ENCODE results near the gene ARHGAP45.

Gene ARHGAP45

DNA sequence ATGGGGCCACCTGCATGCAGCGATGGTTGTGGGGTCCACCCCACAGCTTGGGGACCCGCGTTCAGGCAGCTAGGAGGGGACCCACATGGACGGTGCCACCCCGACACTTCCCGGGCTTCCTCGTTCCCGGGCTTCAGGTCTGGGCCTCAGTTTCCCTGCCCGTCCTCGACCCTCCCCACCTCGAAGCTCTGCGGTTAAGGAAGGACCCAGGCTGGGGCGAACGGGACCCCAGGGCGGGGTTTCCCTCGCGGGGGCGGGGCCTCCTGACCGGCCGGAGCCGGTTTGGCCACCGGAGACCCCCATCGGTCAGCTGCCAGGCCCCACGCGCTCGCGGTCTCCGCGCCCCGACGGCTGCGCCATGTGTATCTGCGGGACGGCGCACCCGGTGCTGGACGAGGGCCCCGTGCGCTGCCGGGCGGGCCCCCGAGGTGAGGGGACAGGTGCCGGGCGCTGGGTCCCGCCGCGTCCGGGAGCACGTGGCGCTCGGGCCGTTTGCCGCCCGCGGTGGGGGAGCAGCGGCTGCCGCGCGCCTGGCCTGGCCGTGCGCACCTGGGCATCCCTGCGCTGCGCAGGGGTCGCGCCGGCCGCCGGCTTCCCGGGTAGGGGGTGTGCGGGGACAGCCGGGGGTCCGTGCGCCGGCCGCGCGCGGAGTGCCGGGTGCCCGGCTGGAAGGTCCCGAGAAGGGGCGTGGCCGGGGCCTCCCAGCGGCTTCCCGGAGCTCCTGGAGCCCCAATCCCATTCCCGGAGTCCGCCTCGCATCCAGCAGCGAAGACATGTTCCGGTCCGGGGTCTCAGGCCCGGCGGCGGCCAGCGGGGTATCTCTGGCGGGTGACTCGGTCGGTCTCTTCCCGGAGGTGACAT lies 4.2 kb downstream of the ARHGAP45 start:
- DNase-seq = no peak

DNA sequence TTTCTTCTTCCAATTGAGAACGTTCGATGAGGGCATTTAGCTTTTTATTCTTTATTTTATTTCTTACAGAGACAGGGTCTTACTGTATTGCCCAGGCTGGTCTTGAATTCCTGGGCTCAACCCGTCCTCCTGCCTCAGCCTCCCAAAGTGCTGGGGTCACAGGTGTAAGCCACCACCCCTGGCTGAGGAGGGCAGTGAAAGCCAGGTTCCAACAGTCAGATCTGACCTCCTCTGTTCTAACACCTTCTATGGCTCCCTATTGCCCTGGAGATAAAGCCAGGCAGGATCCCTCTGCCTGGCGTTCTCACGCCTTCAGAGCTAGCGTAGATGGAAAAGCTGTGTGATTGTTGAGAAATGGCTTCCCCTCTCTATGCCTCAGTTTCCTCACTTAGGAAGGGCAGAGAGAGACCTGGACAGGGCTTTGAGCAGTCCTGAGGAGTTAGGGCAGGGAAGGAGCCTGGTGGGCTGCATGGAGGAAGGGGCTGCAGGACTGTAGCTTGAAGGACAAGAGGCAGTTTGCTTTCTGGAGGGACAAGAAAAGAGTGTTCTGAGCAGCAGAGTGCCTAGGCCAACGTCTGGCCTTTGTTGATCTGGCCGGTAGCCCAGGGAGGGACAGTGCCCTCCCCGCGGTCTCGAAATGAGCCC lies 5.5 kb downstream of the ARHGAP45 start:
- no peak for DNase-seq

DNA sequence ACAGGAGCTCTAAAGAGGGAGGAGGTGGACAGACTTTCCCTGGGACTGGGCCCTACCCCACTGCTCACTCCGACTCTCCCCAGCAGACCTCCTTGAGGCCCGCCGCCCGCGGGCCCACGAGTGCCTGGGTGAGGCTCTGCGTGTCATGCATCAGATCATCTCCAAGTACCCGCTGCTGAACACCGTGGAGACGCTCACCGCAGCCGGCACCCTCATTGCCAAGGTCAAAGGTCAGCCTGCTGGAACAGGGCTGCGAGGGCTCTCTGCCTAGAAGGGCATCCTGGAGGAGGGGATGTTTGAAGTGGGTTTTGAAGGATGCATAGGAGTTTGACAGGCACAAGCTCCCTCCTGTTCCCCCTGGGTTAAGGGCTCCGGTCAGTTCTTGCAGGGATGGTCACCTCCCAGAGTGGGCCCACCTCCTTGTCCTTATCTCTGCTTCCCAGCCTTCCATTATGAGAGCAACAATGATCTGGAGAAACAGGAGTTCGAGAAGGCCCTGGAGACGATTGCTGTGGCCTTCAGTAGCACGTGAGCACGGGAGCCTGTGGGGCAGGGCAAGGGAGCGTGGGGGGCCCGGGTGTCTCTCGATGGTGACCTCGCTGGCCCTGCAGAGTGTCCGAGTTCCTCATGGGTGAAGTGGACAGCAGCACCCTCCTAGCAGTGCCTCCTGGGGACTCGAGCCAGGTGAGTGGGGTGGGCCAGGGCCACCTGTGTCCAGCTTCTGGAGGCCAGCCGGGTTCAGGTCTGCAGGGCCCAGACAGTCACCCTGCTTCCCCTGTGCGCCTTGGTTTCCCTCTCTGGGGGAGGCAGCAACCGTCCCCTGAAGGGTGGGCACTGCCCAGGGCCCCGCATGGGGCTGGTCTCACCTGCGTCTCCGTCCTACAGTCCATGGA lies 6.3 kb downstream of the ARHGAP45 start:
- no peak for DNase-seq

DNA sequence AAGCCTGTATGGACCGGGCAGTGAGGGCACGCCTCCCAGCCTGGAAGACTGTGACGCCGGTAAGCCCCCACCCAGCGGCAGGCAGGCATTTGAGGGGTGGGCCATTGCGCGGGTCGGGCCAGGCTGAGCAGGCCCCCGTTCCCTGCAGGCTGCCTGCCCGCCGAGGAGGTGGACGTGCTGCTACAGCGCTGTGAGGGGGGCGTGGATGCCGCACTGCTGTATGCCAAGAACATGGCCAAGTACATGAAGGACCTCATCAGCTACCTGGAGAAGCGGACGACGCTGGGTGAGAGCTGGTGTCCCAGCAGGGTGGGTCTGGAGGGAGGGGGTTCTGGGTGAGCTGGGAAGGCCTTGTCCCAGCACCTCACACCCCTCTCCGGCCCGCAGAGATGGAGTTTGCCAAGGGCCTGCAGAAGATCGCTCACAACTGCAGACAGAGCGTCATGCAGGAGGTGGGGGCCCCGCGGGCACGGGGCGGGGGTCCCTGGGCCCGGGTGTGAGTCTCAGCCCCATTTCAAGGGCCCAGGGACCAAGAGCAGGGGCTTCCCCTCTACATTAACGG lies 7.1 kb downstream of the ARHGAP45 start:
- no peak for DNase-seq

DNA sequence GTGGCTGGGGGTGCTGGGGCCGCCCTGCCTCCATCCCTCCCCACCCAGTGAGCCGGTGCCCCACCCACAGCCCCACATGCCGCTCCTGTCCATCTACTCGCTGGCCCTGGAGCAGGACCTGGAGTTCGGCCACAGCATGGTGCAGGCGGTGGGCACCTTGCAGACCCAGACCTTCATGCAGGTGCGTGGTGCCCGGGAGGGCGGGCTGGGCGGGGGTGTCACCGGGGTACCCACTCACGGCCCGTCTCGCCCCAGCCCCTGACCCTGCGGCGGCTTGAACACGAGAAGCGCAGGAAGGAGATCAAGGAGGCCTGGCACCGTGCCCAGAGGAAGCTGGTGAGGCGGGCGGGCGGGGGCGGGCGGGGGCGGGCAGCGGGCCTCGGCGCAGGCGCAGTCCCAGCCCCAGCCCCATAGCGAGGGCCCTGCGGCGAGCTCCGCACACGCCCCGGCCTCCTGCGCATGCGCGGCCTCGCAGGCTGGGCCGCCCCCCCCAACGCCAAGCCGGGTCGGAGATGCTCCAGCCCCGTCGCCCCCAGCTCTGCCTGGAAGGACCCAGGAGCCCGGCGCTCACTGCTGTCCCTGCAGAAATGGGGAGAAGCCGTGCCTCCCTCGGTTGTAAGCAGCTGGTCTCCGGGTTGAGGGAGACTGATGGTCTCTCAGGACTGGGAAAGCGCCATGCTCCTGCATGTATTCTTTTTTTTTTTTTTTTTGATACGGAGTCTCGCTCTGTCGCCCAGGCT lies 7.7 kb downstream of the ARHGAP45 start:
- peak; percentile 67 for DNase-seq

DNA sequence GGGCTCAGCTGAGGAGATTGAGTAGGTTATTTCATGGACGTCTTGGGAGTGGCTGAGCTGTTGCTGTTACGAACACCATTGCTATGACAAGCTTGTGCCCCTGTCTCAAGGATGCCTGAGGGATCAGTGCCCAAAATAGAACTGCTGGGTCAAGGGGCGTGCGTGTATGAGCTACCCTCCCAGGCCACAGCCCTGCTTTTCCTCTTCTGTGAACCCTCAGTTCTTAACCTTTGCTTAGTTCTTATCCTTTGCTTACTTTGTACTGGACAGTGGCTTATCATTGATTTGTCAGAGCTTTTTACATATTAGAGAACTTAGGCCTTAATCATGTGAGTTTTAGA lies 9.0 kb downstream of the ARHGAP45 start:
- DNase-seq = no peak

DNA sequence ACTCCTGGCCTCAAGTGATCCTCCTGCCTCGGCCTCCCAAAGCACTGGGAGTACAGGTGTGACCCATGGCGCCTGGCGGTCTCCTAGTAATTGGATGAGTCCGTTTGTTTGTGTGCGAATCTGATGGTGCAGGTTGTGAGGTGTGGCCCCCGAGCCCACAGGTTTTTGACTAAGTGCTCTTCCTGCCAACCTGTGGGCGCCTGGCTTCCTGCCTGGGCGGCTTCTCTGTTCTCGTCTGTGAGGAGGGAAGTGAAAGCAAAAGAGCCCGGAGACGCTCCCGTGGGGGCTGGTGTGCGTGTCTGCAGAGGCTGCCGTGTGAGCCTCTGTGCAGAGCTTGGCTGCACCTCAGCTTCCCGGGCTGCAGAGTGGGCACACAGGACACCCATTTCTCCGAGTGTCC lies 10.0 kb downstream of the ARHGAP45 start:
- DNase-seq = no peak

DNA sequence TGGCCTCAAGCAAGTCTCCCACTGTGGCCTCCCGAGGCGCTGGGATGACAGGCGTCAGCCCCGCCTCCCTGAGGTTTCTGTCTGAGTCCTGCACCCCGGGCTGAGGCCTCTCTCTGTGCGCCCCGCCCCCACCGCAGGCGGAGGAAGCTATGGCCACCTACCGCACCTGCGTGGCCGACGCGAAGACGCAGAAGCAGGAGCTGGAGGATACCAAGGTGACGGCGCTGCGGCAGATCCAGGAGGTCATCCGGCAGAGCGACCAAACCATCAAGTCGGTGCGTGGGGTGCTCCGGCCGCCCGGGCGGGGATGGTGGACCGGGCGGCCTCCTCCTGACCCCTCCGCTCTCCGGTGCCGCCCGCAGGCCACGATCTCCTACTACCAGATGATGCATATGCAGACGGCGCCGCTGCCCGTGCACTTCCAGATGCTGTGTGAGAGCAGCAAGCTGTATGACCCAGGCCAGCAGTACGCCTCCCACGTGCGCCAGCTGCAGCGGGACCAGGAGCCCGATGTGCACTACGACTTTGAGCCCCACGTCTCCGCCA lies 12.7 kb downstream of the ARHGAP45 start:
- no peak for DNase-seq

DNA sequence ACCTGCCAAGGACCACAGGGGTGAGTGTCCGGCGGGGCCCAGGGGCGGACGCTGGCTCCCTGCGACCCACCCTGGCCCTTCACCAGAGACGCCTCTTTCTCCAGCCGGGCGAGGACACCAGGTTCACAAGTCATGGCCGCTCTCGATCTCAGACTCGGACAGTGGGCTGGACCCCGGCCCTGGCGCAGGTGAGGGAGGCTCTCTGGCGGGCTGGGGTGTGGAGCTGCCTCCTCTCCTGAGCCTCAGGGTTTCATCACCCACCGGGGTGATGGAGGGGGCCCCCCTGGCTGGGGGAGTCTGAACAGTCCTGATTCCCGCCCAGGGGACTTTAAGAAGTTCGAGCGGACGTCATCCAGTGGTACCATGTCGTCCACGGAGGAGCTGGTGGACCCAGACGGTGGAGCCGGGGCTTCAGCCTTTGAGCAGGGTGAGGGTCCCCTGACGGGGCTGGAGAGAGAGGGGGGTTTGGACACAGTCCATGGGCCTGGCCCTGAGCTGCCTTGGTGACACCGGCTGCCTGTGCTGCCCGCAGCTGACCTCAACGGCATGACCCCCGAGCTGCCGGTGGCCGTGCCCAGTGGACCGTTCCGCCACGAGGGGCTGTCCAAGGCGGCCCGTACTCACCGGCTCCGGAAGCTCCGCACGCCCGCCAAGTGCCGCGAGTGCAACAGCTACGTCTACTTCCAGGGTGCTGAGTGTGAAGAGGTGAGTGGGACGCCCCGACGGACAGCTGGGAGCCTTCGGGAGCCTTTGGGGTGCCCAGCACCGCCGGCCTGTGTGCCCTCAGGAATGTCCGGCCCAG lies 13.6 kb downstream of the ARHGAP45 start:
- no peak for DNase-seq

DNA sequence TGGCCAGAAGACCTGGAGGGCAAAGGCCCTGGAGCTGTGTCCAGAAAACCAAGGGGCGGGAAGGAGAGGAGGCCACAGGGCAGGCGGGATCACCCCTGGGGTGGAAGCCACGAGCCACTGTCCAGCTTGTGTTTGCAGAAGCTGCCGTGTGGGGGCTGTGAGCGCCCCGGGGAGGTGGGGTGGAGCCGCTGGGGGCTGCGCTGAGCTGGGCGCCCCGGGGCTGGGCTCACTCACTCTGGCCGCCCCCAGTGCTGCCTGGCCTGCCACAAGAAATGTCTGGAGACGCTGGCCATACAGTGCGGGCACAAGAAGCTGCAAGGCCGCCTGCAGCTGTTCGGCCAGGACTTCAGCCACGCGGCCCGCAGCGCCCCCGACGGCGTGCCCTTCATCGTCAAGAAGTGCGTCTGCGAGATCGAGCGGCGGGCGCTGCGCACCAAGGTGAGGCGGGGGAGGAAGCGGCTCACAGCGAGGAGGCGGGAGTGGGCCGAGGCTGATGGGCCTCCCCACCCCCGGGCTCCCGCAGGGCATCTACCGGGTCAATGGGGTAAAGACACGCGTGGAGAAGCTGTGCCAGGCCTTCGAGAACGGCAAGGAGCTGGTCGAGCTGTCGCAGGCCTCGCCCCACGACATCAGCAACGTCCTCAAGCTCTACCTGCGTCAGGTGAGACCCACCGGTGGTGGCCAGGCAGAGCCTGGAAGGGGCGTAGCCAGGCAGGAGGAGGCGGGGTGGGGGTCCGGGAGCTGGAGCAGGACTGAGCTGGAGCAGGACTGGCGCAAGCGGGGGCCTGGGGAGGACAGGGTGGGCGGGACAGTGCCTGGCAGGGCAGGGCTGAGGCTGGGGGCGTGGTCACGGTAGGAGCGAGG lies 14.6 kb downstream of the ARHGAP45 start:
- DNase-seq = no peak

DNA sequence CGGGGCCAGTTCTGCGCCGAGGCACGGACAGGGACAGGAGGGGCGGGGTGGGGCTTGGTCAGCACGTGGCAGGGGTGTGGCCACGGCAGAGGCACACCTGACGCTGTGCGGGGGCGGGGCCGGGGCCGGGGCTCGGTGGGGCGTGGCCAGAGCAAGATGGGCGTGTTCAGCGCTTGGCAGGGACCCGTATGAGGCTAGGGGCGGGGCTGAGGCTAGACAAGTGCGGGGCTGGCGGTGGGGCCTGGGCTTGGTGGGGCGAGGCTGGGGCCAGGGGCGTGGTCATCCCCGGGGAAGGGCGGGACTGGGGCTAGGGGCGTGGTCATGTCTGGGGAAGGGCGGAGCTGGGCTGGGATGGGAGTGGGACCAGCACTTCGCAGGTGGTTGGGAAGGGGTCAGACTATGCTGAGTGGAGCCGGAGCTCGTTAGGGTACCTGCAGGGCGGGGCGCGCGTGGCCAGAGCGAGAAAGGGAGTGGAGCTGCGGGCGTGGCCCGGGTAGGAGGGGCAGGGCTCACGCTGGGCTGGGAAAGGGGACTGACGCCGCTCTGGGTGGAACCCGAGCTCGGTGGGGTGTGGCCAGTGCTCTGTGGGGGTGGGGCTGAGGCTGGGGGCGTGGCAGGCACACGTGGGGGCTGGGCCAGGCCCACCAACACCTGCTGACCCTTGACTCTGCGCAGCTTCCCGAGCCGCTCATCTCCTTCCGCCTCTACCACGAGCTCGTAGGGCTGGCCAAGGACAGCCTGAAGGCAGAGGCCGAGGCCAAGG lies 15.4 kb downstream of the ARHGAP45 start:
- DNase-seq = peak; percentile 67

DNA sequence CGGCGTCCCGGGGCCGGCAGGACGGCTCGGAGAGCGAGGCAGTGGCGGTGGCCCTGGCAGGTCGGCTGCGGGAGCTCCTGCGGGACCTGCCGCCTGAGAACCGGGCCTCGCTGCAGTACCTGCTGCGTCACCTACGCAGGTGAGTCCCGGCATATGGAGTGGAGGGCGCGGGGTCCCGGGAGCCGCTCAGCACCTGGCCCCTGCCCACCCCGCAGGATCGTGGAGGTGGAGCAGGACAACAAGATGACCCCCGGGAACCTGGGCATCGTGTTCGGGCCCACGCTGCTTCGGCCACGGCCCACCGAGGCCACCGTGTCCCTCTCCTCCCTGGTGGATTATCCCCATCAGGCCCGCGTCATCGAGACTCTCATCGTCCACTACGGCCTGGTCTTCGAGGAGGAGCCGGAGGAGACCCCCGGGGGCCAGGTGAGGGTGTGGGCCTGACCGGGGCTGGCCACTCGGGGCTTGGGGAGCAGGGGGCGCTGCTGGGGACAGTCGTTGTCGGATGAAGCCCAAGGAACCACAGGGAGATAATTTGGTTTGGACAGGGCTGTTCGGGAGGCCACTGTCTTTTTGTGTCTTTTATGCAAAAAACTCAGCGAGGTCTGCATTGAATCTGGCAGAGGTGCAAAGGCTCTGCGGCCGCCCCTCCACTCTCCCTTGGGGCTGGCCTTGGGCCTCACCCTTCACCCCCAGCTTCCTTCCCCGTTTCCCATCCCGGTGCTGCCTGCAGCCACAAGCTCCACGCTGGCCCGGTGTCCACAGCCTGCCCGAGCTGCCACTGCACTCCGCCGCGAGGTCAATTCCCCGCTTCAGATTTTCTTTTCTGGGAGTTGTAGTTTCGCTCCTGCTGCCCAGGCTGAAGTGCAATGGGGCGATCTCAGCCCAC lies 16.2 kb downstream of the ARHGAP45 start:
- DNase-seq = no peak

DNA sequence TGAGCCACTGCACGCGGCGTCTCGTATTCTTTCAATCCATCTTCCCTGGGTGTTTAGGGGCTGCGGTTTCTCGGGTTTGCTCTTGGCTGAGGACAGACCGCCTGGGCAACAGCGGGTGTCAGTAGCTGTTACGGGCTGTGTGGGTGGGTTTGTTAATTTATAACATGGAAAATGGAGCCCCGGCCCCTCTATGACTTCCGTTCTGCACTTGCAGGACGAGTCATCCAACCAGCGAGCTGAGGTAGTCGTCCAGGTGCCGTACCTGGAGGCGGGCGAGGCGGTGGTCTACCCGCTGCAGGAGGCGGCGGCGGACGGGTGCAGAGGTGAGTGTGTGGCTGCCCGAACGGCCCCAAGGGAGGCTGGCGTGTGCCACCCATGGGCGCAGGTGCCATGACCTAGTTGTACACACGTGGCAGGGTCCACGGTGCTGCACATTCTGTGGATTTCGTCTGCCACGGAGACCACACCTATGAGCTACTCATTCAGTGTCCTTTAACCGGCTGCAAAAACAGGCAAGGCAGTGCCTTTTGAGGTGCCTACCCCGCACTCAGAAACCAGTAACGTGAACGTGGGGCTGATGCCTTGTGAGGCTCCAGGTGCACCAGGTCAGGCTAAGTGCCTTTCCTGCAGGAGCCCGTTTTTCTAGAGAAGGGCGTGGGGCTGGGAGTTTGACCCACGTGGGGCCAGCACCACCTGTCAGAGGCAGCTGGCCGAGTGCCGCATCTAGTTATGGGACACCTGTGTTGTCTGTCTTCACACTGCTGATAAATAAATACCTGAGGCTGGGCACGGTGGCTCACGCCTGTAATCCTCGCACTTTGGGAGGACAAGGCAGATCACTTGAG lies 17.3 kb downstream of the ARHGAP45 start:
- DNase-seq = no peak

DNA sequence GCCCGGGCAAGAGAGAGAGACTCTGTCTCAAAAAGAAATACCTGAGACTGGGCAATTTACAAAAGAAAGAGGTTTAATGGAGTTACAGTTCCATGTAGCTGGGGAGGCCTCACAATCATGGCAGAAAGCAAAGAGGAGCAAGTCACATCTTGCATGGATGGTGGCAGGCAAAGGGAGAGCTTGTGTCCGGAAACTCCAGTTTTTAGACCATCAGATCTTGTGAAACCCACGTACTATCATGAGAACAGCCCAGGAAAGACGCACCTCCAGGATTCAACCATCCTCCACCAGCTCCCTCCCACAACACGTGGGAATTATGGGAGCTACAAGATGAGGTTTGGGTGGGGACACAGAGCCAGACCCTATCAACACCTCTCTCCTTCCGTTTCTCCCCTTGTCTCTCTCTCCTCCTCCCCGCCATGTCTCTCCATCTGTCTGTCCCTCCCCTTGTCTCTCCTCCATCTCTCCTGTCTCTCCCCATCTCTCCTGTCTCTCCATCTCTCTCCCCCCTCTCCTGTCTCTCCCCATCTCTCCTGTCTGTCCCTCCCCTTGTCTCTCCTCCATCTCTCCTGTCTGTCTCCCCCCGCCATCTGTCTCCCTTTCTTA lies 18.2 kb downstream of the ARHGAP45 start:
- DNase-seq = no peak

DNA sequence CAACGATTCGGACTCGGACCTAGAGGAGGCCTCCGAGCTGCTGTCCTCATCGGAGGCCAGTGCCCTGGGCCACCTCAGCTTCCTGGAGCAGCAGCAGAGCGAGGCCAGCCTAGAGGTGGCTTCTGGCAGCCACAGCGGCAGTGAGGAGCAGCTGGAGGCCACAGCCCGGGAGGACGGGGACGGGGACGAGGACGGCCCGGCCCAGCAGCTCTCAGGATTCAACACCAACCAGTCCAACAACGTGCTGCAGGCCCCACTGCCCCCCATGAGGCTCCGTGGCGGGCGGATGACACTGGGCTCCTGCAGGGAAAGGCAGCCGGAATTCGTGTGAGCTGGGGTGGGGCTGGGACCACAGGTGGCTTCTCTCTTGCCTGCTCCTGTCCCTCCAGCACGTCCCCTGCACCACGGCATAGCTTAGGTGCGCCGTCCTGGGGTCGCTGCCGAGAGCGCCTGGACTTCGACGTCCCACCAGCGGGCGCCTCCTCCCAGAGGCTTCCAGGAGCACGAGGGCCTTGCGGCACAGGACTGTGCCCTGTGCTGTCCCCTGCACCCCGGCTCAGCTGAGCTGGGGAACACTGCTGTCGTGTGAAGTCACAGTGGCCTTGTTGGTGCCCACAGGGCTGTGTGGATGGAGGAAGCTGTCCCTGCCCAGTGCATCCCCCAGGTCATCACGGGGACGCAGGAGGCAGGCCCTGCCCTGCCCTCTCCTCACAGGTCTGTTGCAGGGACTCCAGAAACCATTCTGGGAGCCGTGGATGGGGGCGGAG lies 18.9 kb downstream of the ARHGAP45 start:
- no peak for DNase-seq

DNA sequence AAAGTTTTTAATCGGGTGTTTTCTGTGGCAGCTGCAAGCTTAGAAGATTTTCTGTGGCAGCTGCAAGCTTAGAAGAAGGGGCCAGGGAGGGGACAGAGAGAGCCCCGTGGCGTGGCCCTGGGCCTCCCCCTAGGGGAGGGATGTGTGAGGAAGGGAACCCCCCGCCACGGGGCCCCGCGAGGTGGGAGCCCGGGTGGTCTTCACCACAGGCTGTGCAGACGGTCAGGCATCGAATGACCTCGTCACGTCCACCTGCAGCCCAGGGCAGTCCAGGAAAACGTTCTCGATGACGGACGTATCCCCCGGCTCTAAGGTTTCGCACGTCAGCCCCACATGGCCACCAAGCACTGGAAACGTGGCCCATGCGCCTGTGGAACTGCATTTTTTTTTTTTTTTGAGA lies 19.6 kb downstream of the ARHGAP45 start:
- no peak for DNase-seq

Data from NCI-H1436 treated with DMSO at 0.1 percent for 48 hours (cell line).